HG03095 (cell line): ENCODE results near the gene COL11A2.

Experiments used
- ATAC-seq: cut with Tn5 transposase; IDR thresholded peaks from one replicate; pipeline ENCODE4 v1.9.1; 2021; ENCODE audit warnings: moderate library complexity; ENCODE audit not compliant: unreplicated experiment

The COL11A2 gene

DNA sequence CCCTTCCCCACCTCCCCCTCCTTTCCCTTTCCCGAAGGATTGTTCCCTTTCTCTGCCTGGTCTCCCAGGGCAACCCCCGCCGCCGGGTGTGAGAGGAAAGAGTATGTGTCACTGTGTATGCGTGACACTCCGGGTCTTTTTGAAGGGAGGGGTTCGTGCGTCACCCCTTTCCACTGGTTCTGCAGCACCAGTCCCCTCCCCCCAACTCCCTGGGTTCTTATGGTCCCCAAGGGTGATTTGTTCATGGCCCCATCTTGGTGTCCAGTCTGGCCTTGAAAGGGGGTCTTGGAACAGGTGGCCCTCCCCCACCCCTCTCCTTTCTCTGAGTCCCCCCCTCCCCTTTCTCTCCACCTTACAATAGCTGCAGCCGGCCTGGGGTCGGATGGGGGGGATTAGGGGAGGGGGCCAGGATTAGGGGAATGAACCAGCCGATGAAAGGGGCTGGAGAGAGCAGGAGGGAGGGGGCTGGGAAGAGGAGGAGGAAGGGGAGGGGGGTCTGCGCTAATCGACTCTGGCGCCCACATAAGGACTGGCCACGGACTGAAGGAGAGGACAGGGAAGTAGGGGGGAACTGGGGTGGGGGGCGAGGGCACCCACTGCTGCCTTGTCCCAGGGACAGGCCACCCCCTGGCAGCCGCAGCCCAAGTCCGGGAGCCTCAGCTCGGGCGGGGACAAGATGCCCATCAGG lies 14.7 kb upstream of the COL11A2 start:
- ATAC-seq, result no peak

- ATAC-seq, result no peak
Observed at GRCh38 chr6:33206027-33206863, 14.0 kb upstream of the COL11A2 start.

DNA sequence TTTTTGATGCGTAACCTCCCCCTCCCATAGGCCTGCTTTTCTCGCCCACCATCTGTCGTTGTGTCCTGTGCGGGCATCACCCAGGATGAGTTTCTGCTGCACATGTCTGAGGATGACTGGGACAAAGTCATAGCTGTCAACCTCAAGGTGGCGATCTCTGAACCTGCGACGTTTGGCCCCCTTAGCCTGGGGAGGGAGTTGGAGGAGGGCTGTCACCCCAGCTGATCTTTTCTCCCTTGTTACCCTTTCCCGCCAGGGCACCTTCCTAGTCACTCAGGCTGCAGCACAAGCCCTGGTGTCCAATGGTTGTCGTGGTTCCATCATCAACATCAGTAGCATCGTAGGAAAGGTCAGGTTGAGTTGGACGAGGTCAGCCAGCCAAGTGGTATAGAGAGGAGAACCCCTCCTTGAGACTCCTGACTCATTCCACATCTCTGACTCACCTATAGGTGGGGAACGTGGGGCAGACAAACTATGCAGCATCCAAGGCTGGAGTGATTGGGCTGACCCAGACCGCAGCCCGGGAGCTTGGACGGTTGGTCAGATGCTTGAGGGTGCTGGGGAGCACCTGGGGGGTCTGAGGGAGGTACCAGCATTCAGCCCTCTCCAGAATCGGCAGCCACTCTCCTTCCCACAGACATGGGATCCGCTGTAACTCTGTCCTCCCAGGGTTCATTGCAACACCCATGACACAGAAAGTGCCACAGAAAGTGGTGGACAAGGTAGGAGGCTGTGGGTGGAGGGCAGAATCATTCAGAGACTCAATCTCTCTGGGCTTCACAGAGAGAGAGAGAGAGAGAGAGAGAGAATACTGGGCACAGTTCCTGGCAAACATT lies 13.1 kb upstream of the COL11A2 start:
- no peak for ATAC-seq

- peak; percentile 45 for ATAC-seq
Observed at GRCh38 chr6:33204415-33205190, 12.3 kb upstream of the COL11A2 start, which contains the start of gene HSD17B8. HSD17B8 (plus strand) TSS chr6:33204655; CDS start chr6:33204669, 14 bp downstream.

DNA sequence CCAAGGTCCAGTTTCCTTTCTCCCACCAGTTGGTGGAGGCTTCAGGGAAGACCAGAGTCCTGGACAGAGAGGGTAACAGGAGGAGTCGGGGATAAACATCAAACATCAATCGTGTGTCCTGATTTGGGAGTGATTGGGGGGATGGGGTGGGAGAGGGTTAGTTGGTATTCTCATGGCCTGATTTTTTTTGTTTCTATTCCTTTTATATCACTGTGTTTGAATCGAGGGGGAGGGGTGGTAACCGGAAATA lies 11.8 kb upstream of the COL11A2 start:
- no peak for ATAC-seq

DNA sequence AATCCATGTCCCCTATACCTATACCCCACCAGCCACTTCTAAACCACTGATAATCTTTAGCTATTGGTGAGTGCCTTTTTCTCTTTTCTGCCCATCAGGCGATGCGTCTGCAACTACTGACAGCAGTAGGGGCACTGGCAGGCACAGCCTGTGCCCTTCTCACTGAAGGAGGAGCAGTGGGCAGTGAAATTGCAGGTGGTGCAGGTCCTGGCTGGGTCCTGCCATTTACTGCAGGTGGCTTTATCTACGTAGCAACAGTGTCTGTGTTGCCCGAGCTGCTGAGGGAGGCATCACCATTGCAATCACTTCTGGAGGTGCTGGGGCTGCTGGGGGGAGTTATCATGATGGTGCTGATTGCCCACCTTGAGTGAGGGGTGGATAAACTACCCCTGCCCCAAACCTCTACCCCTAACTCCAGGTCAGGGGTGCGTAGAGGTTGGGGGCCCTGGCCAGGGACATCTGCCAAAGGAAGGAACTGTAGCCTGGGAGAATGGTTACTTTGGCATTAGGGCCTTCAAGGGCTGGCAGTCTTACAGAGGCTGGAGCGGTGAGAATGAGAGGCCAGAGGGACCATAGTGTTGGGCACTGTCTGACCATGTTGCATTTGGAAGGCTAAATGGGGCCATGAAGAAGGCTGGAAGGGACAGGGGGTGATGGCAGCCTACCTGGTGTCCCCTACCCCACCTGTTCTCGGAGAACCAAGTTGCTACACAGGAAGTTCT lies 11.3 kb upstream of the COL11A2 start:
- no peak for ATAC-seq

DNA sequence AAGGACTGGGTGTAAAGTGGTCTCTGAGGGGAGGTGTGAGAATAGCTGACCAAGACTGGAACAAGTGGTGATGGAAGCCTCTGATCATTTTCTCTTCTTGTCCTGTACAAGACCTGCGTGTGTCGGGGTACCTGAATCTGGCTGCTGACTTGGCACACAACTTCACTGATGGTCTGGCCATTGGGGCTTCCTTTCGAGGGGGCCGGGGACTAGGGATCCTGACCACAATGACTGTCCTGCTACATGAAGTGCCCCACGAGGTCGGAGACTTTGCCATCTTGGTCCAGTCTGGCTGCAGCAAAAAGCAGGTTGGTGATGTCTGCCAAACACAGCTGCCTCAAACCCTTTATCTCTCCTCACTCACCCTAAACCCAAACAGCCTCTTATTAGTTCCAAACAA lies 10.5 kb upstream of the COL11A2 start:
- ATAC-seq, result no peak

DNA sequence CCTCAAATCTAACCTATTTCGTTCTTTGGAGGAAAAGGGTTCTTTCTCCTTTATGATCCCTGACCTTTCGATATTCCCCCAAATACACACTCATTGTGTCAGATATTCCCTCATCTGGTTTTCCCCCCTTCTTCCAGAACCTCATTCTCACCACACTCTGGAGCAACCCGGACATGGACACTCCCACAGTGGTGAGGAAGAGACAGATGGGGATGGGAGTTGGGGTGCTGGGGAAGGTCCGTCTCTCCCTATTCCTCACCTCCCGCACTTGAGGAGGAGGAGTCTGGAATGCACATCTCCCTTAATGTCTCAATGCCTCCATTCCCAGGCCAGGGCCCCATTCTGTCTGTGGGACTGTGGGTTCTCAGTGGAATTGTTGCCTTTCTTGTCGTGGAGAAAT lies 9.7 kb upstream of the COL11A2 start:
- no peak for ATAC-seq

DNA sequence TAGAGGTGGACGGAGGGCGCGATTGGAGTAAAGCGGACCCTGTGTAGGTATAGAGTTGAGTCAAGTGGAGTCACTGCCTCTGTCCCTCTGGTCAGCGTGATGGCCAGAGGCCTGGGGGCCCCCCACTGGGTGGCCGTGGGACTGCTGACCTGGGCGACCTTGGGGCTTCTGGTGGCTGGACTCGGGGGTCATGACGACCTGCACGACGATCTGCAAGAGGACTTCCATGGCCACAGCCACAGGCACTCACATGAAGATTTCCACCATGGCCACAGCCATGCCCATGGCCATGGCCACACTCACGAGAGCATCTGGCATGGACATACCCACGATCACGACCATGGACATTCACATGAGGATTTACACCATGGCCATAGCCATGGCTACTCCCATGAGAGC lies 8.9 kb upstream of the COL11A2 start:
- no peak for ATAC-seq

DNA sequence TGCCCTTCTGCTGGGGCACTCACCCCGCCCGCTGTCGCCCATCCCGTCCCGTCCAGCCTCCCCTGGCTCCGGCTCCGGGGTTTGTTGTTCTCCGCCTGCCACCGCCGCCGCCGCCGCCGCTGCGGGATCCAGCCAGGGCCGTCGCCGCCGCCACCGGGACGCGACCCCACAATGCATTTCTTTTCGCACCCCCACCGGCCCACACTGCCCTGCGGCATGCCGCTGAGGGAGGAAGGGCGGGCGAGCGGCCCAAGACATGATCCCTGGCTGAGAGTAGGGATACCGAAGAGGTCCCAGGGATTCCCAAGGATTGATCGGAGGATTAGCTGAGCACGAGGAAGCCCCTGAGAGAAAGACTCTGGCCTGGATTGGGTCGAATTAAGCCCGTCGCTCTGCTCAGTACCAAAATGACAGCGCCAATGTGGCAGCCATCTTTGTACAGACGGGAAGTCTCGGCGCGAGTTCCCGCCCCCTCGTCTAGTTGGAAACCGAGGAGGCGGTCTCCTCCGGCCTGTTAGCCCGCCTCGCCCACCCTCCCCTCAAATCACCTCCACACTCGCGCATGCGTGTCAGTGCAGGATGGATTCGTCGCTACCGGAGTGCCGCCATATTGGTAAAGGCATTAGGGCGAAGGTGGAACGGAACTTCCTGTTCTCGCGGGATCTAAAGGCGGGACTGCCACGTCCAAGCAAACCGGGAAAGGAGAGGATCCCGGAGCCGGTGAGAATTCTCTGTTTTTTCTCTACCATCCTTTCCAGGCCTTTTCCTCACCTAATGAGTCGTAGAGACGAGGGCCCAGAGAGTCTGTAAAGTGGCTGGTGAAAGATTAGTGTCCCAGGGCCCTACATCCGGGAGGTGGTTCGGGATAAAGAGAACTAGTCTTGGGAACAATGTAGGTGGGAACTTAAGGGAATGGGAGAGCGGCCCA lies 8.2 kb upstream of the COL11A2 start, which contains the start of the genes RXRB and SLC39A7:
Gene RXRB (minus strand): TSS at position 447 of the 928 bp plus-strand sequence. CDS start 189 bp downstream, at position 258.
Gene SLC39A7 (plus strand): TSS at position 649 of the 928 bp plus-strand sequence. CDS start 379 bp downstream, outside the sequence.
- ATAC-seq, result peak; percentile 36

DNA sequence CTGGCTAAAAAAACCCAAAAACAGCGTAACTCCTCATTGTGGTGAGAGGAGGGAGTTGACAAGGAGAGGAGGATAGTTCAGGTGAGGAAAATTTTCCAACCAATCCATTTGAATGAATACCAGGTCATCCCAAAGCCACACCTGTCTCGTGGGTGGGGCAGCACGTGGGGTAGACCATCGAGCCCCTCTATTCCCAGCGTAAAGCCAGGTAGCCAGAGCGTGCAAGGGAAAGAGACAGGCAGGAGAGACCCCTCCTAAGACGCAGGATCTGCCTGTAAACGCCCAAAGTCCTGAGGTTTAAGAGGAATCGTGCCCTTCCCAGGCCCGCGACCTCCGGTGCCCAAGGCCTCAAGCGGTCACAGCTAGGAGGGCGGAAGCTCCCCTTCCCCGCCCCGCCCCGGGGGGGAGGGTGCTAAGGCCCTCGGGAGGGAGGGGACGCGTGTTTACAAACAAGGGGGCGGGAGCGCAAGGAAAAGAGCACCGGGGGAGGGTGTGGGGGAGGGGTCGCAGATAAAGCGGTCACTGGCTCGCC lies 7.5 kb upstream of the COL11A2 start:
- peak; percentile 24 for ATAC-seq

GRCh38 chr6:33198853-33199436 lies 6.7 kb upstream of the COL11A2 start:
- no peak for ATAC-seq

GRCh38 chr6:33198159-33198852 lies 6.0 kb upstream of the COL11A2 start:
- no peak for ATAC-seq

DNA sequence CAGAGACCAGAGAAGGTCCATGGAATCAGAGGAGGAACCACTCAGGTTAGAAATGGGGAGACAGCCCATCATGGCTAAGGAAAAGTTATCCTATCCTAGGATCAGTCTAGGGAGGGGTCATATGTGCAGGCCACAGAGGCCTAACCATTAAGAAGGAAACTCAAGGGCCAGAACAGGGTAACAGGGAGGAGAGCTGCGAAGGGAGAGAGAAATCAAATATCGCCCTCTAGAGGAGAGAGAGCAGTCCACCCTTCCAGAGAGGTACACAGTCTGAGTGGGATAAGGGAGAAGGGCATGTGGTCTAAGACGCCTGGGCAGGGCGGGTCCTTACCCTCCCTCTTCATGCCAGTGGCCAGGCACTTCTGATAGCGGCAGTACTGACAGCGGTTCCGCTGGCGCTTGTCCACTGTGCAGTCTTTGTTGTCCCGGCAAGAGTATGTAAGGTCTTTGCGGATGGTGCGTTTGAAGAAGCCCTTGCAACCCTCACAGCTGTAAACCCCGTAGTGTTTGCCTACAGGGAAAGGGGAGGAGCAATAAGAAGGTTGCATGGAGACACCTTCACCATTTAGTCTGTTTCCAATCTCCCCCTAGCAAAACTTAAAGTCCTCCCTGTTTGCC lies 5.3 kb upstream of the COL11A2 start:
- no peak for ATAC-seq

DNA sequence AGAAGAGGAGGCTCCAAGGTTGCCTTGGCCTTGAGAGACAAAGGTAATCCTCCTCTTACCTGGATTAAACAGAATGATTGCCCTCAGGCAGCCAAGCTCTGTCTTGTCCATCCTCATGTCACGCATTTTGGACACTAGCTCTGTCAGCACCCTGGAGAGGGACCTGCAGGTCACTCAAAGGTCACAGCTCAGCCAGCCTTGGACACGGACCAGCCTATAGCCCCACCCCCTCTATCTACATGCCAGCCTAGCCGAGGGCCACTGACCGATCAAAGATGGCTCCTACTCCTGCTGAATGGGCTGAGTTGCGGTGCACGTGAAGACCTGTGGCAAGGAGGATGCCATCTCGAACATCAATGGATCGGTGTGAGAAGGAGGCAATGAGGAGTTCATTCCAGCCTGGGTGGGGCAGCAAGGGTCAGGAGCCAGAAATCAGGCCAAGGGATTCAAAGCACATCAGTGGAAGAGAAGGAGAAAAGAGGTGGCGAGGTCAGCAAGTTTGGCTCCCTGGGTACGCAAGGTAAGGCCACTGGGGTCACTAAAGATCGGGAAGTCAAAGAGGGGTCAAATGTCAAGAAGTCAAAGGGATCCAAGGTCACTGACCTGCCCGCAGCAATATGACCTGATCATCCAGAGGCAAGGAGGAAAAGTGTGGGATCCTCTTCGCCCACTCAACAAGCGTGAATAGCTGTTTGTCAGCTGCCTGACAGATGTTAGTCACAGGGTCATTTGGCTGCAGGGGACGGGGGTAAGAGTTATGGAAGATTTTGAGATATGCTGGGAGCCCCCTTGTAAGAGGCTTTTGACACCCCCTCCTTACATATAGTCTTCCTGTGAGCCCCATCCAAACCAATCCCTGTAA lies 3.3 kb upstream of the COL11A2 start:
- ATAC-seq, result no peak

GRCh38 chr6:33194431-33194979 lies 2.2 kb upstream of the COL11A2 start:
- ATAC-seq, result no peak
